GM12878 (cell line): ENCODE measurements around the gene PLK1. TPM values are rescaled to one million over a fixed set of nuclear protein-coding genes. Genes with fewer than 3 reads are reported as not detected.
A peak's percentile ranks its signal among the peaks of the same experiment; 100 is the strongest.

Experiments used
- ATF2 ChIP-seq: IDR thresholded peaks from 2 replicates; pipeline ENCODE4 v1.6.1; 2012; ENCODE audit warnings: low read length, inconsistent platforms
- CBX3 ChIP-seq: fragments of 200-600 bp; sonication (generic); IDR thresholded peaks from 2 replicates; pipeline ENCODE4 v1.6.1; 2016; ENCODE audit warnings: low read depth, borderline replicate concordance
- GATAD2B ChIP-seq: fragments of 450-650 bp; conservative IDR thresholded peaks from 2 replicates; pipeline ENCODE4 v1.6.1; 2017; ENCODE audit warnings: low read depth, mild to moderate bottlenecking, moderate library complexity
- HCFC1 ChIP-seq: fragments of 150-350 bp; IDR thresholded peaks from 2 replicates; pipeline ENCODE4 v1.6.1; 2014; ENCODE audit warnings: low read length
- MEF2B ChIP-seq: fragments of 450-650 bp; IDR thresholded peaks from 2 replicates; pipeline ENCODE4 v1.6.1; 2018; ENCODE audit warnings: mild to moderate bottlenecking, moderate library complexity; ENCODE audit not compliant: partially characterized antibody, poor library complexity, severe bottlenecking
- NR2C2 ChIP-seq: IDR thresholded peaks from 2 replicates; pipeline ENCODE4 v1.6.1; 2011; ENCODE audit warnings: borderline replicate concordance, low read depth; ENCODE audit not compliant: control insufficient read depth, insufficient read length
- NRF1 ChIP-seq: conservative IDR thresholded peaks from 2 replicates; pipeline ENCODE4 v1.6.1; 2011; ENCODE audit warnings: mild to moderate bottlenecking, low read depth, low read length, improper control_type of control experiment
- PML ChIP-seq: IDR thresholded peaks from 2 replicates; pipeline ENCODE4 v1.6.1; 2012; ENCODE audit warnings: low read length, inconsistent platforms
- POLR2A ChIP-seq: IDR thresholded peaks from 2 replicates; pipeline ENCODE4 v1.6.1; 2011; ENCODE audit warnings: low read depth, mild to moderate bottlenecking, low read length
- POU2F2 ChIP-seq: IDR thresholded peaks from 3 replicates; pipeline ENCODE4 v1.6.1; 2011; ENCODE audit warnings: low read depth, mild to moderate bottlenecking, low read length, borderline replicate concordance
- RFX5 ChIP-seq: IDR thresholded peaks from 2 replicates; pipeline ENCODE4 v1.6.1; 2011; ENCODE audit warnings: low read depth, low read length, improper control_type of control experiment
- SMC3 ChIP-seq: IDR thresholded peaks from 2 replicates; pipeline ENCODE4 v1.6.1; 2011; ENCODE audit warnings: low read length, improper control_type of control experiment, borderline replicate concordance
- SREBF1 ChIP-seq: IDR thresholded peaks from 2 replicates; pipeline ENCODE4 v1.6.1; 2012; ENCODE audit warnings: mild to moderate bottlenecking, low read length
- SUZ12 ChIP-seq: fragments of 200-600 bp; sonication (generic); IDR thresholded peaks from one replicate; pipeline ENCODE4 v1.6.1; 2018; ENCODE audit warnings: antibody characterized with exemption, mild to moderate bottlenecking; ENCODE audit not compliant: unreplicated experiment
- TARDBP ChIP-seq: IDR thresholded peaks from 2 replicates; pipeline ENCODE4 v1.6.1; 2016; ENCODE audit warnings: borderline replicate concordance
- ZBTB33 ChIP-seq: fragments of 450-650 bp; IDR thresholded peaks from 2 replicates; pipeline ENCODE4 v1.6.1; 2017; ENCODE audit warnings: mild to moderate bottlenecking
- ZSCAN29 ChIP-seq: fragments of 450-650 bp; IDR thresholded peaks from 2 replicates; pipeline ENCODE4 v1.6.1; 2017; ENCODE audit warnings: mild to moderate bottlenecking, moderate library complexity
- polyA plus RNA-seq, 11 experiments: library from polyadenylated mRNA; depleted of rRNA in 4 of 11; unstranded in 6 of 11; stranded (reverse) in 5 of 11; fragments of >200 nt; fragmentation: Nextera tagmentation in 4 of 11; fragmentation: Illumina TruSeq in 1 of 11; extraction: Ambion mirVana in 4 of 11; extraction: Trizol in 1 of 11; gene quantifications; 1 replicate in 1 of 11; 2 replicates in 10 of 11; pipeline versions ENCODE4 v1.2.1 to v1.2.3, GENCODE V29; 2011 to 2016; ENCODE audit warnings: inconsistent platforms in 2 of 11, missing spikeins in 2 of 11, low read depth in 1 of 11
- total RNA-seq, 4 experiments: library from RNA; depleted of rRNA in 3 of 4; stranded (reverse); fragments of >200 nt in 3 of 4; fragmentation: Illumina TruSeq in 1 of 4; extraction: Trizol in 1 of 4; gene quantifications; 2 replicates each; pipeline versions ENCODE4 v1.2.1 to v1.2.3, GENCODE V29; 2013 to 2021
- TF ChIP-seq, protein P1 (sequence below): IDR thresholded peaks from 2 replicates; pipeline ENCODE4 v1.6.1; 2011; ENCODE audit warnings: mild to moderate bottlenecking, low read depth, low read length, moderate library complexity; ENCODE audit not compliant: insufficient replicate concordance
- TF ChIP-seq, protein P2 (sequence below): fragments of 450-650 bp; formaldehyde crosslinking; IDR thresholded peaks from 2 replicates; pipeline ENCODE4 v1.5.0; 2022; ENCODE audit warnings: mild to moderate bottlenecking, missing genetic modification characterization

Gene PLK1
- total and polyA plus RNA-seq, 10 of the 15 experiments (the other 5 are each of a cell fraction or from before 2014, with no cell fraction given), result 11.3 to 191 (median 84.5) TPM

GRCh38 chr16:23640931-23641765 is 37.5 kb upstream of the PLK1 start, which contains the start of the genes DCTN5 and PALB2 (continued):
- TF ChIP-seq MEF2B (peak; percentile 96), NRF1 (peak; percentile 95), SUZ12 (no peak), CBX3 (no peak), SMC3 (no peak), POU2F2 (peak; percentile 76; the same call in 2 of the 3 replicates), PML (peak; percentile 45; the same call in 1 of the 2 replicates), SREBF1 (peak; percentile 45; the same call in 1 of the 2 replicates), ATF2 (no peak), GATAD2B (peak; percentile 74), NR2C2 (peak; percentile 99), POLR2A (peak; percentile 85), ZSCAN29 (no peak), TARDBP (peak; percentile 91), ZBTB33 (no peak), RFX5 (peak; percentile 68; the same call in 1 of the 2 replicates), HCFC1 (peak; percentile 89)
- TF ChIP-seq, protein P1, sequence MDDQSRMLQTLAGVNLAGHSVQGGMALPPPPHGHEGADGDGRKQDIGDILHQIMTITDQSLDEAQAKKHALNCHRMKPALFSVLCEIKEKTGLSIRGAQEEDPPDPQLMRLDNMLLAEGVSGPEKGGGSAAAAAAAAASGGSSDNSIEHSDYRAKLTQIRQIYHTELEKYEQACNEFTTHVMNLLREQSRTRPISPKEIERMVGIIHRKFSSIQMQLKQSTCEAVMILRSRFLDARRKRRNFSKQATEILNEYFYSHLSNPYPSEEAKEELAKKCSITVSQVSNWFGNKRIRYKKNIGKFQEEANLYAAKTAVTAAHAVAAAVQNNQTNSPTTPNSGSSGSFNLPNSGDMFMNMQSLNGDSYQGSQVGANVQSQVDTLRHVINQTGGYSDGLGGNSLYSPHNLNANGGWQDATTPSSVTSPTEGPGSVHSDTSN, result peak; percentile 2
- TF ChIP-seq, protein P2, sequence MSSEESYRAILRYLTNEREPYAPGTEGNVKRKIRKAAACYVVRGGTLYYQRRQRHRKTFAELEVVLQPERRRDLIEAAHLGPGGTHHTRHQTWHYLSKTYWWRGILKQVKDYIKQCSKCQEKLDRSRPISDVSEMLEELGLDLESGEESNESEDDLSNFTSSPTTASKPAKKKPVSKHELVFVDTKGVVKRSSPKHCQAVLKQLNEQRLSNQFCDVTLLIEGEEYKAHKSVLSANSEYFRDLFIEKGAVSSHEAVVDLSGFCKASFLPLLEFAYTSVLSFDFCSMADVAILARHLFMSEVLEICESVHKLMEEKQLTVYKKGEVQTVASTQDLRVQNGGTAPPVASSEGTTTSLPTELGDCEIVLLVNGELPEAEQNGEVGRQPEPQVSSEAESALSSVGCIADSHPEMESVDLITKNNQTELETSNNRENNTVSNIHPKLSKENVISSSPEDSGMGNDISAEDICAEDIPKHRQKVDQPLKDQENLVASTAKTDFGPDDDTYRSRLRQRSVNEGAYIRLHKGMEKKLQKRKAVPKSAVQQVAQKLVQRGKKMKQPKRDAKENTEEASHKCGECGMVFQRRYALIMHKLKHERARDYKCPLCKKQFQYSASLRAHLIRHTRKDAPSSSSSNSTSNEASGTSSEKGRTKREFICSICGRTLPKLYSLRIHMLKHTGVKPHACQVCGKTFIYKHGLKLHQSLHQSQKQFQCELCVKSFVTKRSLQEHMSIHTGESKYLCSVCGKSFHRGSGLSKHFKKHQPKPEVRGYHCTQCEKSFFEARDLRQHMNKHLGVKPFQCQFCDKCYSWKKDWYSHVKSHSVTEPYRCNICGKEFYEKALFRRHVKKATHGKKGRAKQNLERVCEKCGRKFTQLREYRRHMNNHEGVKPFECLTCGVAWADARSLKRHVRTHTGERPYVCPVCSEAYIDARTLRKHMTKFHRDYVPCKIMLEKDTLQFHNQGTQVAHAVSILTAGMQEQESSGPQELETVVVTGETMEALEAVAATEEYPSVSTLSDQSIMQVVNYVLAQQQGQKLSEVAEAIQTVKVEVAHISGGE (CRISPR knock-in tag), result peak; percentile 61
